HCT116 (cell line): ENCODE results near the gene PPP1R12B. TPM values are rescaled to one million over a fixed set of nuclear protein-coding genes. Genes with fewer than 3 reads are reported as not detected.
"Not testable (repeated sequence)": the region's sequence is repeated elsewhere in the genome, so short reads cannot be mapped to it uniquely, and the experiment has no call there.

Source experiments
- ATAC-seq: fragments of 200-7000 bp; cut with Tn5 transposase; 2 replicates; pipeline ENCODE4 v1.9.1; 2020; ENCODE audit warnings: mild to moderate bottlenecking, moderate library complexity
- BruUV-seq: library from RNA; stranded (reverse); fragments of 400-500 nt; replicated peaks from 2 replicates; lab custom pipeline; 2021; lab: Mats Ljungman, UMichigan
- CTCF ChIA-PET: fragments of 300-600 bp; sonication (Branson Sonifier 250); formaldehyde crosslinking; loops from one replicate; lab custom pipeline; 2021; ENCODE audit warnings: antibody characterized with exemption; lab: Charles Lee
- POLR2A ChIA-PET: fragments of 300-600, 350-600 bp; sonication (Branson Sonifier 250); formaldehyde crosslinking; loops from one replicate; lab custom pipeline; 2021; ENCODE audit warnings: antibody characterized with exemption; lab: Charles Lee
- RAD21 ChIA-PET, 2 experiments: fragments of 300-600 bp; sonication (Branson Sonifier 250); formaldehyde crosslinking; loops; one replicate each; lab custom pipeline; 2023; ENCODE audit warnings: low total read pairs in 2 of 2; ENCODE audit not compliant: uncharacterized antibody in 2 of 2, unreplicated experiment in 2 of 2, low non-redundant PET in 1 of 2; lab: Charles Lee
- DNase-seq: peaks from one replicate; pipeline ENCODE4 v3.0.0-alpha.2; 2010; ENCODE audit warnings: low read depth, low spot score
- H2AFZ ChIP-seq: fragments of 200-600 bp; shearing (Covaris generic), sonication (generic); 2 replicates; pipeline ENCODE4 v1.6.1; 2017; ENCODE audit warnings: low read depth, mixed run types, mixed read lengths, antibody characterized with exemption, low read length; ENCODE audit not compliant: poor library complexity, severe bottlenecking
- H3K27ac ChIP-seq: 2 replicates; pipeline ENCODE4 v1.5.1; 2012; ENCODE audit warnings: low read depth, low read length
- H3K27me3 ChIP-seq: fragments of 200-600 bp; sonication (generic); 2 replicates; pipeline ENCODE4 v1.6.1; 2016; ENCODE audit warnings: mixed run types, low read length, mixed read lengths; ENCODE audit not compliant: insufficient read depth
- H3K36me3 ChIP-seq, 2 experiments: fragments of 200-500 bp in 1 of 2; fragments of 200-600 bp in 1 of 2; sonication (Bioruptor generic) in 1 of 2; sonication (generic) in 1 of 2; 2 replicates each; pipeline versions ENCODE4 v1.5.1 to v1.6.1; 2014 to 2016; ENCODE audit warnings: low read length in 2 of 2, inconsistent platforms in 1 of 2, mixed read lengths in 1 of 2, mixed run types in 1 of 2; ENCODE audit not compliant: insufficient read depth in 2 of 2, control insufficient read depth in 1 of 2
- H3K4me1 ChIP-seq, 2 experiments: fragments of 200-600 bp in 1 of 2; sonication (generic) in 1 of 2; 2 replicates each; pipeline versions ENCODE4 v1.5.1 to v1.6.1; 2012 to 2017; ENCODE audit warnings: low read length in 2 of 2, inconsistent platforms in 1 of 2, mild to moderate bottlenecking in 1 of 2, mixed read lengths in 1 of 2, mixed run types in 1 of 2, moderate library complexity in 1 of 2; ENCODE audit not compliant: insufficient read depth in 2 of 2, control insufficient read depth in 1 of 2
- H3K4me2 ChIP-seq: fragments of 200-600 bp; sonication (generic); 2 replicates; pipeline ENCODE4 v1.6.1; 2017; ENCODE audit warnings: mixed run types, low read length, mixed read lengths
- H3K4me3 ChIP-seq, 2 experiments: fragments of 200-600 bp in 1 of 2; sonication (generic) in 1 of 2; replicated peaks in 1 of 2; 2 replicates each; pipeline ENCODE4 v1.5.1; 2011 to 2016; ENCODE audit warnings: low read length in 2 of 2, control low read depth in 1 of 2, low read depth in 1 of 2, mild to moderate bottlenecking in 1 of 2, mixed read lengths in 1 of 2, mixed run types in 1 of 2
- H3K79me2 ChIP-seq: fragments of 200-600 bp; sonication (generic); 2 replicates; pipeline ENCODE4 v1.6.1; 2017; ENCODE audit warnings: mild to moderate bottlenecking, mixed run types, low read length, moderate library complexity, mixed read lengths; ENCODE audit not compliant: insufficient read depth
- H3K9ac ChIP-seq: fragments of 200-600 bp; sonication (generic); 2 replicates; pipeline ENCODE4 v1.6.1; 2016; ENCODE audit warnings: low read length, mixed read lengths
- H3K9me2 ChIP-seq: fragments of 200-600 bp; sonication (generic), shearing (Covaris generic); 2 replicates; pipeline ENCODE4 v1.6.1; 2017; ENCODE audit warnings: mixed run types, mild to moderate bottlenecking, moderate library complexity; ENCODE audit not compliant: insufficient read depth
- H3K9me3 ChIP-seq, 2 experiments: fragments of 200-500 bp in 1 of 2; fragments of 200-600 bp in 1 of 2; sonication (Bioruptor generic) in 1 of 2; sonication (generic) in 1 of 2; 2 replicates each; pipeline ENCODE4 v1.6.1; 2014 to 2017; ENCODE audit warnings: low read length in 2 of 2, mixed read lengths in 2 of 2, inconsistent platforms in 1 of 2, low read depth in 1 of 2, mild to moderate bottlenecking in 1 of 2, mixed run types in 1 of 2, moderate library complexity in 1 of 2; ENCODE audit not compliant: control insufficient read depth in 1 of 2, insufficient read depth in 1 of 2
- H4K20me1 ChIP-seq: fragments of 200-600 bp; sonication (generic), shearing (Covaris generic); 2 replicates; pipeline ENCODE4 v1.6.1; 2017; ENCODE audit warnings: mixed run types, mild to moderate bottlenecking, moderate library complexity; ENCODE audit not compliant: insufficient read depth
- CBX3 ChIP-seq: IDR thresholded peaks from 2 replicates; pipeline ENCODE4 v1.6.1; 2012; ENCODE audit warnings: low read depth
- CEBPB ChIP-seq: IDR thresholded peaks from 2 replicates; pipeline ENCODE4 v1.6.1; 2012; ENCODE audit warnings: low read depth
- ELF1 ChIP-seq: IDR thresholded peaks from 2 replicates; pipeline ENCODE4 v1.6.1; 2012; ENCODE audit warnings: low read depth, borderline replicate concordance
- FOSL1 ChIP-seq: IDR thresholded peaks from 2 replicates; pipeline ENCODE4 v1.6.1; 2012; ENCODE audit warnings: low read depth
- JUND ChIP-seq: IDR thresholded peaks from 2 replicates; pipeline ENCODE4 v1.6.1; 2012
- MAX ChIP-seq: IDR thresholded peaks from 2 replicates; pipeline ENCODE4 v1.6.1; 2012
- POLR2AphosphoS5 ChIP-seq: IDR thresholded peaks from 2 replicates; pipeline ENCODE4 v1.6.1; 2011; ENCODE audit warnings: mild to moderate bottlenecking, low read depth, low read length, moderate library complexity
- SIN3A ChIP-seq: IDR thresholded peaks from 2 replicates; pipeline ENCODE4 v1.6.1; 2012; ENCODE audit warnings: low read depth
- SP1 ChIP-seq: IDR thresholded peaks from 2 replicates; pipeline ENCODE4 v1.6.1; 2012; ENCODE audit warnings: low read depth
- SRF ChIP-seq: IDR thresholded peaks from 2 replicates; pipeline ENCODE4 v1.6.1; 2012; ENCODE audit warnings: low read depth
- intact Hi-C: fragments of 100-400 bp; cut with micrococcal nuclease; formaldehyde crosslinking; loops from 2 replicates; pipeline ENCODE4 v1.10.0; 2022
- total RNA-seq: library from RNA; stranded (reverse); gene quantifications from one replicate; pipeline ENCODE4 v1.2.1, GENCODE V29; 2021; ENCODE audit not compliant: unreplicated experiment

Gene PPP1R12B
- total RNA-seq, 1 experiment from 2014 or later, result 14.3 TPM

GRCh38 chr1:202483362-202483761 is 134.9 kb downstream of the PPP1R12B start:
- CTCF ChIA-PET, H2AFZ ChIP-seq, H3K9me2 ChIP-seq, H3K36me3 ChIP-seq, intact Hi-C loops, POLR2A ChIA-PET, BruUV-seq, H3K9me3 ChIP-seq, H3K79me2 ChIP-seq, H4K20me1 ChIP-seq, RAD21 ChIA-PET, H3K27me3 ChIP-seq: not testable (repeated sequence)
- Histone ChIP-seq H3K4me2 (peak overlapping the region; percentile 56), H3K27ac (peak overlapping the region; percentile 29; the same call in 1 of the 2 replicates), H3K4me1 (peaks cover 11 to 18% of the 10 kb centered on the region in 2 experiments), H3K4me3 (peak overlapping the region in 1 of 2 experiments; percentile 4; a peak in 1 of 4 replicates), H3K9ac (peak overlapping the region; percentile 35)
- TF ChIP-seq JUND (peak; percentile 95), MAX (peak; percentile 78), CBX3 (peak; percentile 95), POLR2AphosphoS5 (peak; percentile 46; the same call in 1 of the 2 replicates), SP1 (peak; percentile 81), FOSL1 (peak; percentile 98), SIN3A (peak; percentile 69), SRF (peak; percentile 68; the same call in 1 of the 2 replicates), CEBPB (peak; percentile 57; the same call in 1 of the 2 replicates), ELF1 (peak; percentile 47)
- ATAC-seq (peak; percentile 95), DNase-seq (peak; percentile 78)

- CTCF ChIA-PET, H3K79me2 ChIP-seq, H3K27ac ChIP-seq, intact Hi-C loops, RAD21 ChIA-PET, POLR2A ChIA-PET, H3K4me3 ChIP-seq, H3K9me2 ChIP-seq, DNase-seq, BruUV-seq, H3K9me3 ChIP-seq, H2AFZ ChIP-seq, H3K36me3 ChIP-seq, H3K27me3 ChIP-seq, ATAC-seq, H4K20me1 ChIP-seq: not testable (repeated sequence)
- peak overlapping the region; percentile 56; the same call in 1 of the 2 replicates for H3K4me2 ChIP-seq
- peak overlapping the region; percentile 35 for H3K9ac ChIP-seq
- H3K4me1 ChIP-seq, result peaks cover 11 to 18% of the 10 kb centered on the region in 2 experiments
Measured at GRCh38 chr1:202484032-202484431, 135.5 kb downstream of the PPP1R12B start.

GRCh38 chr1:202484820-202485219 is 136.3 kb downstream of the PPP1R12B start:
- H3K9ac ChIP-seq, DNase-seq, H3K27ac ChIP-seq, intact Hi-C loops, H3K9me2 ChIP-seq, POLR2A ChIA-PET, H3K4me3 ChIP-seq, H3K4me2 ChIP-seq, H3K9me3 ChIP-seq, BruUV-seq, H2AFZ ChIP-seq, H3K79me2 ChIP-seq, H4K20me1 ChIP-seq, H3K36me3 ChIP-seq, RAD21 ChIA-PET, CTCF ChIA-PET, H3K27me3 ChIP-seq, ATAC-seq: not testable (repeated sequence)
- H3K4me1 ChIP-seq, result peaks cover 11 to 18% of the 10 kb centered on the region in 2 experiments
